T47D (cell line): ENCODE results near the gene SLK.

Experiments used
- DNase-seq, 2 experiments: peaks; one replicate each; pipeline versions ENCODE4 v3.0.0 to v3.0.0-alpha.2; 2011 to 2012; ENCODE audit warnings: low read depth in 1 of 2, low spot score in 1 of 2
- JUND ChIP-seq: IDR thresholded peaks from 2 replicates; pipeline ENCODE4 v1.6.1; 2012; ENCODE audit warnings: low read depth
- in situ Hi-C: cut with HindIII; loops from 2 replicates; pipeline ENCODE4 v1.10.0; 2016; ENCODE audit warnings: low sequenced_read_pairs, low pct_unique_long_range_greater_than_20kb

The SLK gene

DNA sequence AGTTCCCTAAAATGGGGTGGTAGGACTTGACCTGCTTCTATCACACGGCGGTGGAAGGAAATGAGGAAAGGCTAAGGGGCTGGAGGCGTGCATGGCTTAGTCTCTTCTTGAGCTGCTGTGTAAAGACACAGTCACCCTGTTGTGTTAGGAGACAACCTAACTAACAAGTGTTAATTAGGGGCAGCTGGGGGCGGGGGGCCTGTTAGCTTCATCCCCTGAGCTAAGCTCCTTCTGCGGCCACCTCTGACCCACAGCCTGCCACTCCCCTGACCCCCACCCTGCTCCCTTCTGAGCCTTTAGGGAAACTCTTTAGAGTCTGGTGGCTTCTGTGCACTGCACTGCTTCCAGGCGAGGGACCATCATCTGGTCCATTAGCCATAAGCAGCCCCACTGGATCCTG is 90.8 kb downstream of the SLK start:
- no peak for DNase-seq
- in situ Hi-C loops, result no loop called here

DNA sequence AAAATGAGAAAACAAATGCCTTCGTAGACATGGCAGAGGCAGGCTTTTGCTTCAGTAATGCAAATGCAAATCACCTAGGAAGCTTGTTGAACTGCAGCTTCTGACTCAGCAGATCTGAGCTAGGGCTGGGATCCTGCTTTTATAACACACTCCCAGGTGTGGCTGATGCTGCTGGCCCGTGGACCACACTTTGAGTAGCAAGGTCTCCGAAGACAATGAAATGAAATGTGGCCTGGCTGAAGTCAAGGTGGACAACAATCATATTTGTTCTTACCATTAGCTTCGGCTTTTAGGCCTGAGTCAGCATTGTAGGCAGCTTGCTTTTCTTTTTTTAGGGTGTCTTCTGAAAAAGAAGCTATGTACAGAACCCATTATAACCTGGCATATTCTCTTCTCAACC is 92.4 kb downstream of the SLK start:
- no peak for TF ChIP-seq JUND
- in situ Hi-C loops, result no loop called here
- no peak for DNase-seq

More for the DNA sequence above, 90.8 kb downstream of the SLK start:
- TF ChIP-seq JUND, result no peak

DNA sequence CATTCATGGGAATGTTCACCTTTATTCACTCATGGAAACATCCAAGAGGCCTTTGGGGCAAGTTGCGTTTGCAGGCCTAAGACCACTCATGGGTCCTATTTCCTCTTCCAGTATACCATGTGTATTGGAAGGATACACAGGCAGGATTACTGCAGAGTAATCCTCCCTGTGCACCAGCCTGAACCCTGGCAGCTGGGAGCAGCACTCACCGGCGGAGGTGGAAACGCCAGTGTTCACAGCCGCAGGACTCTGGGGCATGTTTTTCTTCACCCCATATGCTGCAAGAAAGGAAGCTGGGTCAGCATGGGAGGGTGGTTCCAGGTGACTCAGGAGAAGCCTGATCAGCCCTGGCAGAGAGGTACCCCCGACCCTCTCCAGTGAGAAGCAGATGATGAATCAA is 94.3 kb downstream of the SLK start:
- no peak for TF ChIP-seq JUND
- in situ Hi-C loops, result no loop called here
- DNase-seq, result no peak

DNA sequence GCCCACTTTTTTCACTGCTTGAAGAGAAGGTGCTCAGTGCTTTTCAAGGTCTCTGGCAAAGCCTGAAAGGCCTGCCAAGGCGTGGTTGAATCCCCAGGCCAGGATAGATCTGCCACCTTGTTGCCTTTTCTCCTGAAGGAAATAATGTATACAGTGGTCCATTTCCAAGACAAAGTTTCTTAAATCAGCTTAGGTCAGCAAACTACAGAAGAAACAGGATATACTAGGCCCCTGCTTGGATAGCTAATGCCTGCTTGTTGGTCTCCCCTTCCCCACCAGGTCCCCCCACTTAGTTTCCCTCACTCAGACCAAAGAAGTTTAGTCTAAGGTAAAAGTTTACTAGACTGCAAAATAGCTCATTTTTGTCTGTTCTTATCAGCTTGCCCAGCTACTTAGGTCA is 98.8 kb downstream of the SLK start:
- TF ChIP-seq JUND, result no peak
- DNase-seq, result no peak
- in situ Hi-C loops, result no loop called here

DNA sequence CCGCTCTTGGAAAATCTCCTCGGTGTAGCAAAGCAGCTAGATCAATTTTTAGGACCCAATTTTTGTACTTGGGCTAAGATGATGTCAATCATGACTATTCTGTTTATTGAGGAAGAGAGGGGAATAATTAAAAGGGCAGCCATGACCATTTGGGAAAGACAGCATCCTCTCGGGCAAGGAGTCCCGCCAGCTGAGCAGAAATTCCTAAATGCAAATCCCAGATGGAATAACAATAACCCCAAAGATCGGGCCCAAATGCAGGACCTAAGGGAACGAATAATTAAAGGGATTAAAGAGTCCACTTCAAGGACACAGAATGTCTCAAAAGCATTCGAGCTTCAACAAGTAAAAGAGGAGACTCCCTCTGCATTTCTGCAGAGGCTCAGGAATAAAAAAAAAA is 100.0 kb downstream of the SLK start:
- DNase-seq, result no peak
- in situ Hi-C loops, result no loop called here
- TF ChIP-seq JUND, result no peak

- in situ Hi-C loops, result no loop called here
- DNase-seq, result no peak
- no peak for TF ChIP-seq JUND
Observed at GRCh38 chr10:104067525-104067924, 100.6 kb downstream of the SLK start.

- in situ Hi-C loops, result no loop called here
- DNase-seq, result no peak
- TF ChIP-seq JUND, result no peak
Observed at GRCh38 chr10:104069613-104070012, 102.7 kb downstream of the SLK start.

GRCh38 chr10:104072786-104073185 is 105.8 kb downstream of the SLK start:
- in situ Hi-C loops, result no loop called here
- DNase-seq, result no peak
- TF ChIP-seq JUND, result no peak

GRCh38 chr10:104074505-104074904 is 107.6 kb downstream of the SLK start:
- in situ Hi-C loops, result no loop called here
- no peak for DNase-seq
- no peak for TF ChIP-seq JUND

GRCh38 chr10:104076743-104077160 is 109.8 kb downstream of the SLK start:
- no peak for TF ChIP-seq JUND
- in situ Hi-C loops, result no loop called here
- no peak for DNase-seq

DNA sequence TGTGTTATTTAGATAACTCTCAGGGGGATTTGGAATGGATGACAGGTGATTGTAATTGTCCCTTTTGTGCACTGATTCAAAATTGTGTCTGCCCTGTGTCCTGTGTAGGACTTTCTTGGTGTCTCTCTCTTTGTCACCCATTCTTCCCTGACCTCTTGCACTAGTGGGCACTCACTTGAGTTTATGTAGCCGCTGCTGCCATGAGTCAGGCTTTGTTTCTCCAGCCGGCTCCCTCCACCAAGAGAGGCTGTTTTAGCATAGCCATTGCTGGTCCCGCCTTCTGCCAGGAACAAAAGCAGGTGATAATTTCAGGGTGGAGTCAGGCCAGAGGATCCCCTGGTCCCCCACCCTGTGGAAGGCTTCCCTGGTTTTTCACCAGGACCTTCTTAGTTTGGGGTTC is 110.3 kb downstream of the SLK start:
- in situ Hi-C loops, result no loop called here
- DNase-seq, result no peak
- TF ChIP-seq JUND, result no peak

DNA sequence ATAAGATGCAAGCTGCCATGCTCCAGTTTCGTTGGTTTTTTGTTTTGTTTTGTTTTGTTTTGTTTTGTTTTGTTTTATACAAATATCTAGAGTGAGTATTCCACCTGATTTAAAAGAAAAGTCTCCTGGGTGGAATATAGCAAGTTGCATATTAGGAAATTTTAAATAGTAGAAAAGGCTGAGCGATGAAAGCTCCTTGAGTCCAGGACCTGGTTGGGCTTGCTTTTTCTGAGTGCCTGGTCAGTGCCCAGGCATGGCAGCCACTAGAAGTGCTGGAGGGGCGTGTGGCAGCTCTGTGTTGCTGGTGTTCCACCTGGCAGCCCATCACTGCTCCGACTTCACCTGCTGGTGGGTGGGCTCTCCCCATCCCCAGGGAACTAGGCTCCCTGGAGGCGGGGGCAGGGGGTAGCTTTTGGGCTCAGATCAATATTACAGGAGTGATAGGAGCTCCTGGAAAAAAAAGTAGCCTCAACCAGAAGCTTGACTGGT is 110.8 kb downstream of the SLK start:
- no peak for DNase-seq
- in situ Hi-C loops, result no loop called here
- no peak for TF ChIP-seq JUND
